ENCODE measurements around the gene ZSCAN26.

GRCh38 chr6:28251661-28252008 lies 15.3 kb upstream of the ZSCAN26 start:
- TF ChIP-seq POLR2A (IDR thresholded peaks at IDR 0.05), result no peak
- TF ChIP-seq CTCF (IDR thresholded peaks at IDR 0.05), result no peak
